Calu3 (cell line): ENCODE measurements around the gene CNOT8. TPM values are rescaled to one million over a fixed set of nuclear protein-coding genes. Genes with fewer than 3 reads are reported as not detected.
"Not testable (repeated sequence)": the region's sequence is repeated elsewhere in the genome, so short reads cannot be mapped to it uniquely, and the experiment has no call there.

Experiments used
- BruUV-seq: library from RNA; stranded (reverse); fragments of 400-500 nt; replicated peaks from 2 replicates; lab custom pipeline; 2021; lab: Mats Ljungman, UMichigan
- CTCF ChIA-PET: fragments of 300-600 bp; sonication (Branson Sonifier 250); formaldehyde crosslinking; loops from one replicate; lab custom pipeline; 2022; ENCODE audit warnings: antibody characterized with exemption; lab: Charles Lee
- DNase-seq: peaks from one replicate; pipeline ENCODE4 v3.0.0; 2022
- H3K27ac Mint-ChIP-seq: one replicate; pipeline ENCODE4 v1.8.0; 2022; ENCODE audit warnings: mixed read lengths; ENCODE audit not compliant: unreplicated experiment
- H3K27me3 Mint-ChIP-seq: one replicate; pipeline ENCODE4 v1.8.0; 2022; ENCODE audit warnings: mixed read lengths; ENCODE audit not compliant: unreplicated experiment
- H3K36me3 Mint-ChIP-seq: one replicate; pipeline ENCODE4 v1.8.0; 2022; ENCODE audit warnings: mild to moderate bottlenecking, moderate library complexity, mixed read lengths; ENCODE audit not compliant: insufficient read depth, unreplicated experiment
- H3K4me1 Mint-ChIP-seq: one replicate; pipeline ENCODE4 v1.8.0; 2022; ENCODE audit warnings: mild to moderate bottlenecking, low read depth, mixed read lengths; ENCODE audit not compliant: unreplicated experiment
- H3K4me3 Mint-ChIP-seq: one replicate; pipeline ENCODE4 v1.8.0; 2022; ENCODE audit warnings: mild to moderate bottlenecking, low read depth, moderate library complexity, mixed read lengths; ENCODE audit not compliant: unreplicated experiment
- H3K9me3 Mint-ChIP-seq: one replicate; pipeline ENCODE4 v1.8.0; 2022; ENCODE audit warnings: low read depth, mixed read lengths; ENCODE audit not compliant: unreplicated experiment
- intact Hi-C: fragments of 100-400 bp; cut with micrococcal nuclease; formaldehyde crosslinking; loops from one replicate; pipeline ENCODE4 v1.10.0; 2022; ENCODE audit not compliant: unreplicated experiment
- total RNA-seq: library from RNA; stranded (reverse); gene quantifications from 2 replicates; pipeline ENCODE4 v1.2.3, GENCODE V29; 2022
- TF ChIP-seq, protein P1 (sequence below): fragments of 200-600 bp; IDR thresholded peaks from one replicate; pipeline ENCODE4 v1.8.0; 2022; ENCODE audit warnings: antibody characterized with exemption; ENCODE audit not compliant: unreplicated experiment

Gene CNOT8
- total RNA-seq, 1 experiment from 2014 or later, result 63.0 TPM

DNA sequence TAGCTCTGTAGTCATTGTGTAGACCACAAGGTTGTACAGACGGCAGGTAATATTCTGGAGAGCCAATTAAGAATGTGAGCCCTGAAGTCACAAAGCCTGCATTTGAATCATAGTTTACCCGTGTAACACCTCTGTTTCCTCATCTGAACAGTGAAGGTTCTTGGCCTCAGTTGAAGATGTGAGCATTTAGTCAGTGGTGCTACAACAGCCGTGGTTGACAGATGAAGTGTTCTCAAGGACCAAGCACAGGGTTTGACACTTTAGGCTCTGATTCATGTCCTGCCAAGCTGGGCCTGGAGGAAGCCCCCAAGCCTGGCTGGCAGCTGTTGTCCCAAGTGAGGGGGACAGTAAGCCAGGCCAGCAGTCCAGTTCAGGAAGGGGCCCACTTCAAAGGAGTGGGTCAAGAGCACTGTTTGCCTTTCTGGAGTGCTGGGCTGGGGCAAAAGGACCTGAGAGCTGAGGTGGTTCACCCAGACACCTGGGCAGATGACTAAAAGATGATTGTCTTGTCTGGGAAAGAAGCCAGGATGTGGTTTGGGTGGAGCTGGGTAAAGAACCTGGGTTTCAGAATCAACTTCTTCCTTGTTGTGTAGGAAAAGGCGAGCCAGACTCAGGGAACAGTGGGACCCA is 28.7 kb upstream of the CNOT8 start:
- Mint-ChIP-seq H3K9me3 (no peaks in the 10 kb centered on the region), H3K27me3 (no peaks in the 10 kb centered on the region), H3K4me3 (no peak overlapping the region), H3K27ac (peak overlapping the region; percentile 42), H3K36me3 (peaks cover 48% of the 10 kb centered on the region), H3K4me1 (peaks cover 20% of the 10 kb centered on the region)
- intact Hi-C loops, result no loop called here
- DNase-seq, result peak; percentile 21
- TF ChIP-seq, protein P1, sequence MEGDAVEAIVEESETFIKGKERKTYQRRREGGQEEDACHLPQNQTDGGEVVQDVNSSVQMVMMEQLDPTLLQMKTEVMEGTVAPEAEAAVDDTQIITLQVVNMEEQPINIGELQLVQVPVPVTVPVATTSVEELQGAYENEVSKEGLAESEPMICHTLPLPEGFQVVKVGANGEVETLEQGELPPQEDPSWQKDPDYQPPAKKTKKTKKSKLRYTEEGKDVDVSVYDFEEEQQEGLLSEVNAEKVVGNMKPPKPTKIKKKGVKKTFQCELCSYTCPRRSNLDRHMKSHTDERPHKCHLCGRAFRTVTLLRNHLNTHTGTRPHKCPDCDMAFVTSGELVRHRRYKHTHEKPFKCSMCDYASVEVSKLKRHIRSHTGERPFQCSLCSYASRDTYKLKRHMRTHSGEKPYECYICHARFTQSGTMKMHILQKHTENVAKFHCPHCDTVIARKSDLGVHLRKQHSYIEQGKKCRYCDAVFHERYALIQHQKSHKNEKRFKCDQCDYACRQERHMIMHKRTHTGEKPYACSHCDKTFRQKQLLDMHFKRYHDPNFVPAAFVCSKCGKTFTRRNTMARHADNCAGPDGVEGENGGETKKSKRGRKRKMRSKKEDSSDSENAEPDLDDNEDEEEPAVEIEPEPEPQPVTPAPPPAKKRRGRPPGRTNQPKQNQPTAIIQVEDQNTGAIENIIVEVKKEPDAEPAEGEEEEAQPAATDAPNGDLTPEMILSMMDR, result no peak
- CTCF ChIA-PET, result interaction anchor here (2.0 kb wide), 1 partner anchor 14 kb away, joined by 4 read pairs; no protein-coding TSS in a partner anchor
- no TSS peak for BruUV-seq

DNA sequence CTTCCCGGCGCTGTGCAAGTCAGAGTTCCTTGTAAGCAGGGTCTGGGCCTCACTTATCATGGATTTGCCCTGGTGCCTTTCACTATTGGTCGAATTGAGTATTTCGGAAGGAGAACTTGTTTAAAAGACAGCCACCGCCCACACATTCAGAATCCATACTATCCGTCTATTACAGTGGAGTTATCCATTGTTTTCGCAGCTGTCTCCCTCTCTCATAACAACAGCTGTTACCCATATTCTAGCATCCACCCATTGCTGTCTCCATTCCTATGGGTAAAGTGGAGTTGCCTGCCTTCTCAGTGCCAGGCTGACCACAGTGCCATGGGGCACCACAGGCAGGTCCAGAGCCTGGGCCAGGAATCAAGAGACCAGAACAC is 28.2 kb upstream of the CNOT8 start:
- Mint-ChIP-seq H3K27ac (peak overlapping the region; percentile 42), H3K9me3 (no peaks in the 10 kb centered on the region), H3K4me3 (no peak overlapping the region), H3K36me3 (peaks cover 49% of the 10 kb centered on the region), H3K27me3 (no peaks in the 10 kb centered on the region), H3K4me1 (peaks cover 24% of the 10 kb centered on the region)
- TF ChIP-seq, protein P1, result no peak
- DNase-seq, result no peak
- intact Hi-C loops, result no loop called here
- CTCF ChIA-PET, result interaction anchor here (2.0 kb wide), 1 partner anchor 13 kb away, joined by 4 read pairs; no protein-coding TSS in a partner anchor
- BruUV-seq, result no TSS peak

GRCh38 chr5:154830596-154830995 is 27.8 kb upstream of the CNOT8 start:
- Mint-ChIP-seq H3K27ac (peak overlapping the region; percentile 42), H3K9me3 (no peaks in the 10 kb centered on the region), H3K4me3 (no peak overlapping the region), H3K36me3 (peaks cover 52% of the 10 kb centered on the region), H3K4me1 (peaks cover 28% of the 10 kb centered on the region), H3K27me3 (no peaks in the 10 kb centered on the region)
- intact Hi-C loops, result no loop called here
- CTCF ChIA-PET, result interaction anchor here (2.0 kb wide), 1 partner anchor 13 kb away, joined by 4 read pairs; no protein-coding TSS in a partner anchor
- TF ChIP-seq, protein P1, result no peak
- BruUV-seq, result no TSS peak
- no peak for DNase-seq

GRCh38 chr5:154831451-154831850 is 27.0 kb upstream of the CNOT8 start:
- peaks cover 45% of the 10 kb centered on the region for H3K36me3 Mint-ChIP-seq
- TF ChIP-seq, protein P1, result no peak
- BruUV-seq, result no TSS peak
- DNase-seq, result no peak
- intact Hi-C loops, result no loop called here
- H3K4me3 Mint-ChIP-seq, result no peak overlapping the region
- CTCF ChIA-PET, result interaction anchor here (0.7 to 2.0 kb wide), 2 partner anchors 12 to 27 kb away, joined by 3 to 4 read pairs; partner anchors contain the start of gene CNOT8
- H3K9me3 Mint-ChIP-seq, result no peaks in the 10 kb centered on the region
- H3K27me3 Mint-ChIP-seq, result no peaks in the 10 kb centered on the region
- H3K4me1 Mint-ChIP-seq, result peaks cover 30% of the 10 kb centered on the region
- H3K27ac Mint-ChIP-seq, result no peak overlapping the region

DNA sequence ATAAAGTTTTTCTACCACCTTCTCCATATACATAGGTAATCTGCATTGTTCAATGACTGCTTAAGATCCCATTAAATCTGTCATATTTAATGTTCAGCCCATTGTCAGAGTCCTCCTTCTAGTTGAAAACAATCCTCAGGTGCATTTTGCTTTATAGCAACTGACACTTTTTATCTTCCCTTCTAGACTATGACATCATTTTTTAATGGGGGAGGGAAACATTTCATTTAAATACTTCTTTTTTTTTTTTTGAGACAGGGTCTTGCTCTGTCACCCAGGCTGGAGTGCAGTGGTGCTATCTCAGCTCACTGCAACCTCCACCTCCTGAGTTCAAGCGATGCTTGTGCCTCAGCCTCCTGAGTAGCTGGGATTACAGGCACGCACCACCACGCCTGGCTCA is 25.6 kb upstream of the CNOT8 start:
- CTCF ChIA-PET, H3K27me3 Mint-ChIP-seq, intact Hi-C loops, H3K27ac Mint-ChIP-seq, BruUV-seq, H3K4me3 Mint-ChIP-seq, DNase-seq, H3K9me3 Mint-ChIP-seq: not testable (repeated sequence)
- Mint-ChIP-seq H3K36me3 (peaks cover 31% of the 10 kb centered on the region), H3K4me1 (peaks cover 39% of the 10 kb centered on the region)
